Smooth muscle cell of the brain vasculature (primary cell): ENCODE results near the gene NFASC.

Experiments
- DNase-seq: peaks from one replicate; pipeline ENCODE4 v3.0.0-alpha.2; 2012; ENCODE audit warnings: low read depth, low spot score

NFASC gene

DNA sequence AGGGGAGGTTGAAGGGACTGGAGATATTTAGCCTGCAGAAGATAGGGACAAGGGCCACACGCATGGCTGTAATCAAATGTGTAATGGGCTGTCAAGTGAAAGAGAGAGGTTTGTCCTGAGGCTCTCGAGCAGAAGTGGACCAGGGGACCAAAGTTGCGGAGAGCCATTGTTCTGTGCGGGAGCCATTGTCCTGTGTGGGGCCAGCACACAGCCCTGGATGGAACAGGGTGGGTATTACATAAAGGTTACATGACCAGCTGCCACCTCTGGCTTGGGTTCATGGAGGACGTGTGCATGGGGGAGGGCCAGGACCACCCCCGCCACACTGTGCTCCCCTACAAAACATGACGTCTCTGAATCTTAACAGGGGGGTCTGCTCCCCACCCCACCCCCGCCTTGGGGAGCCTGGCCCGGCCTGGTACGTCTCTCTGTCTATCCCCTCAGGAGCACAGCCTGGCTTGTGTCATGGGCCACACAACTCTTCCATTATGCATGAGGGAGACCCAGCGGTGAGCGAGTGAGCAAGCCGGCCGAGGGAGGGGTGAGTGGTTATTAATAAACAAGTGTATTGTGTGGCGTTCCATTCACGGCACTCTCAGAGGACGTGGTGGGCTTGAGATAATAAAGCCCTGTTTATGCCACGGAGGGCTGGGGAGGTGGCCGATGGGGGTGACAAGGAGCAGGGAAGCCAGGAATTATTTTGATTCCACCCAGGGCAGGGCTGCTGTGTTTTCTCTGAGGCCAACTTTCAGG lies at the start of gene NFASC:
Gene NFASC, plus strand, starts transcription at position 703 of the 753 bp plus-strand sequence. CDS start 73,454 bp downstream, outside the sequence.
- no peak for DNase-seq

- no peak for DNase-seq
Measured at GRCh38 chr1:204821476-204821875, 49.2 kb upstream of the NFASC start.

DNA sequence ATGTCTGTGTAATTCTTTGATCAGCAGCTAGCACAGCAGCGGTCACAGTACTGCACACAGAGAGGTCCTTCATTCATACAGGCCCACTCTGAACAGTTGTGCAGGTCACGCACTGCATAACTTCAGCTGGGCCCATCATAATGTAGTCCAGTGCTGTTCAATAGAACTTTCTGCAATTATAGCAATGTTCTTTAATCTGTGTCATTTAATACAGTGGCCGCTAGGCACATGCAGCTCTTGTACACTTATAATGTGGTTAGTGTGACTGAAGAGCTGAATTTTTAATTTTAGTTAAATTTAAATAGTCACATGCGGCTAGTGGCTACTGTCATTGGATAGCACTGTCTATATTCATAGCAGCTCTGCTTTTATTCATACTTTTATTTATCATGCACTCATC lies 48.7 kb upstream of the NFASC start:
- no peak for DNase-seq

GRCh38 chr1:204826970-204827369 lies 43.7 kb upstream of the NFASC start:
- DNase-seq: no peak

DNA sequence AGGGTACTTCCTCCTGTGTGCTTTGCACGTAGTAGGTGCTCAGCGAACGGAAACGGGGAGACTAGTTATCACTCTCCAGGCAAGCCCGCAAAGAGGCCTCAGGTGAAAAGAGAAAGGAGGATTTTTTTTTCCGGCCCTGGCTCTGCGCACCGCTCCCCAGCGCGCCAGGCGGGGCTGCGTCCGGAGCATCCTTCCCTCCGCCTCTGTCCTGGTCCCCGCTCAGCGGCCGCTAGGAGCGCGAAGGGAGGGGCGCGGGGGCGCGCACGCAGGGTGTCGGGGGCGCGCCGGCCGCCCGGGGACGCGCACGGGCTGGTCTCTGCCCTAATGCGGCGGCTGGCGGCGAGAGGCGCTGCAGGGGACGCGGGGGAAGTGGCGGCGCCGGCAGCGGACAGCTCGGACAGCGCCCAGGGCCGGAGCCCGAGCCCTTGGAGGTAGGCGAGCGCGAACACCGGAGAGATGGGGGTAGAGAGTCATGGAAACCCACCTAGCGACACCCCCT lies 42.3 kb upstream of the NFASC start:
- no peak for DNase-seq

- no peak for DNase-seq
Measured at GRCh38 chr1:204829133-204829825, 41.4 kb upstream of the NFASC start.

- no peak for DNase-seq
Measured at GRCh38 chr1:204830747-204831146, 39.9 kb upstream of the NFASC start.

- DNase-seq: no peak
Measured at GRCh38 chr1:204831186-204831585, 39.5 kb upstream of the NFASC start.

GRCh38 chr1:204834336-204834735 lies 36.3 kb upstream of the NFASC start:
- DNase-seq: no peak

- DNase-seq: no peak
Measured at GRCh38 chr1:204834752-204835151, 35.9 kb upstream of the NFASC start.

- DNase-seq: no peak
Measured at GRCh38 chr1:204835737-204836136, 34.9 kb upstream of the NFASC start.

DNA sequence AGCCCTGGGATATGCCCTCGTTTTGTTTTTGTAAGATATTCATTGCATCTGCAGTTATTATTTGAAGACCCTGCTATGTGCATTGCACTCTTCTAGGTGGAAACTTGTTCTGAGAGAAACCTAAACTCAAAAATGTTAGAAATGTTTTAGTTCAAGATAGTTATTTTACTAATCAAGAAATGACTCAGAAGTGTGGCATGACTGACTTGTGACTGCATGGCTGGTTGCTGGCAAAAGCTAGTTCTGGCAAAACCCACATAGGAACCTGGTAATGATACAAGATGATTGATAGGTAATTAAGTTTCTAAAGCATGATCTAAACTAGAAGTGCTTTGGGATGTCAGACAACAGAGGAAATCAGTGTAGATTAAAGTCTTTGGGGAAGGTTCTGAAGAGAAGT lies 33.8 kb upstream of the NFASC start:
- DNase-seq: no peak

DNA sequence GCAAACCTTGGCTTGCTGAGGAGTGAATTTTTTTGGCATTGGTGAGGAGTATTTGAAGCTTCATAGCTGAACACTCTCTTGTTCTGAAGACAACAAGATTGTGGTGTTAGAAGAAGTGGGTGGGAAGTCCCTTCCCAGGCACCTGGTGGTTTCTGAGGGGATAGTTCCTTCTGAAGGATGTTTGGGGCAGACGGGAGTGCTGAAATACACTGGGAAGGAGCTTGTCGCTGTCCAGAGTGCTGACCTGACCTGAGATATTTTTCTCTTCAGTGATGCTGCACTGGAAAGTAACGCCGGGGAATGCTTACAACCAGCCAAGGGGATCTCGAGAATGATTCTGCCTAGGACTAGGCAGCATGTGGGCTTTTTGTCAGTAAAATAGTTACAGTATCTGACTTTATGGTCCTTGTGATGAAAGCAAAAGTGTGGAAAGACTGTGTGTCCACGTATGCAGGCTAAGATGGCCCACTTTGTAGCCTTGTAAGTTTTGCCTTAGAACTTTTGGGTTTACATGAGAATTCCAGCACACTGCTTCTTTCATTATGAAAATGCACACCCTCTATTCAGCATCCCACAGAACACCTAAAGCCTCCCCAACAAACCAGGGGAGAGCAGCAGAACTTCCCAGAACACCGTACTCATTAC lies 33.1 kb upstream of the NFASC start:
- peak; percentile 15 for DNase-seq

DNA sequence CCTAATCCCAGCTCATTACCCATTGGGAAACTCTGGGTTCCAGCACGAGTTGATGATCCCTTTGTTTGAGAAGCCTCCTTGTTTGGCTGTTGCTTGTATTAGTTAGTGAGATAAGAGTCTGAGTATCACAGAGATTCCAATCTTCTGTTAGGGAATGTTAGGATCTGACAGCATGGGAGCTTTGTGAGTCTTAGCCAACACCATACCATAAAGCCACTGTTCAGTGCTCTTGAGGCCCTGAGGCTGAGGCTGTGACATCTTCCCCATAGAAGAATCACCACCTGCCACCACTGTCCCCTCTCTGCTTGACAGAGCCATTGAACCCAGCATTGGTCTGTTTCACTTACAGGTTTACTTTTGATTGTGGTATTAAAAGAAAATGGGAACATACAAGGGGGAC lies 29.3 kb upstream of the NFASC start:
- no peak for DNase-seq

GRCh38 chr1:204841798-204842197 lies 28.9 kb upstream of the NFASC start:
- DNase-seq: no peak

GRCh38 chr1:204842369-204842768 lies 28.3 kb upstream of the NFASC start:
- DNase-seq: no peak

DNA sequence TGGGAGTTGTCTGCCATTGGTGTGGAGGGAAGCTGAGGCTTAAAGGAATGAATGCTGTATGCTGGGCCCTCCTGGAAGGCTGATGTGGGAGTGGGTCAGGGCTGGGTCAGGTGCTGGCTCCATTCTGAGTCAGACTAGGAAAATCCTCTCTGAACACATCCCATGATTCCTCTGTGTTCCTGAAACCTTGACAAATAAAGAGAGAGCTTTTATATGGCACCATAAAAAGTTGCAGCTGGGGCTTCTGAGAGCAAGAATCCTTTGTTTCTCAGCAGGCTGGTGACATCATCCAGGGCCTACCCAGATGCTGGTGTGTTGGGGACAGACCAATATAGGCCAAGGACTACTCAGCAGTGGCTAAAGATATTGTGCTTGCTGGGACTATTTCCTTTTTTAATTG lies 27.8 kb upstream of the NFASC start:
- no peak for DNase-seq

GRCh38 chr1:204846546-204846945 lies 24.1 kb upstream of the NFASC start:
- DNase-seq: no peak

DNA sequence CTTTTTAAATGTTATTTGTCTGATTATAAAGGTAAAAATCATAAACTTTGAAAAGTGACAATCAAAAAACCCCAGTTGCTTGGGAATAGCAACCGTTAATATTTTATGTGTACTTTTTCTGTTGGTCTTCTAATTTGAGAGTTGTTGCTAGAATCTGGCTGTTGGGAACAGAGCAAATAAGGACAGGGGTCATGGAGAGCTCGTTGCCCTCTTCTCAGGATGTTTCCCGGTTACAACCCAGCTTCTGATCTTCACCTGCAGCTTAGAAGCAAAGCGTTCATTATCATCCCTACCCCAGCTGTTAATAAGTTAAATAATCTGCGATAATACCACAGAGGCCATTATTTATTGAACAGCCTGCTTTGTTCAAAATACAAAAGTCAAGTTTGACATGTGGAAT lies 22.1 kb upstream of the NFASC start:
- no peak for DNase-seq

DNA sequence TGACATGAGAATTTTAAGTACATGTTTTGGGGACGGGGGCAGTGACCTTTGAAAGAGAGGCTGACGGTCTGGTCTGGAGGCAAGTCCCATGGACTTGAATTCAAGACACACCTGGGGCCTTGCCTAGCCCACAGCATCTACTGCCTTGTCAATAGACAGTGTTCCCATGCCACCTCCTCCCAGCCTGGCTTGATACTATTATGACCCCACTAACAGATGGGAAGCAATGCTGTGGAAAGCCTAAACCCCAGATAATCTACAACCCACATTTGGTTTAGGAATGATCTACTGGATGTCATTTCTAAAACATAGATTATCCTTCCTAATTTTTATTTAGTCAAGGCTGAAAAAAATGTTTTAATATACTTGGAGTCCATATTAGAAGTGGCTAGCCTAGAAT lies 17.8 kb upstream of the NFASC start:
- no peak for DNase-seq

GRCh38 chr1:204853436-204853835 lies 17.2 kb upstream of the NFASC start:
- DNase-seq: no peak

DNA sequence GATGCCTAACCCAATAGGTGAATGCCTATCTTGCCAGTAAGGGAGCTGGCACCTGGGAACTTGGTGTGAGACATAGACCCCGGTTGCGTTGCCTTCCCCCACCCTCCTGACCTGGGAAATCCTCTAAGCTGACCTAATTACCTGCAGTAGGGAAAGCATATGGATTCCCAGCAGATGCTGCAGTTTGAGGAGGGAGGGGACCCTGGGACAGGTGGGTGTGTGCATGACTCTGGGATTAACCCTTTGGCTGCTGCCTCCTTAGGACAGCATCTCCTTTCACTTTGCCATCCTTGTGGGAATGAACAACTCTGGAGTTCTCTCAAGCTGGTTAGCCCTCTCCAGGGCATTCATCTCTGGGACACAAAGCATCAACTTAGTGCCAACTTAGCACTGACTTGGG lies 16.4 kb upstream of the NFASC start:
- DNase-seq: no peak

- no peak for DNase-seq
Measured at GRCh38 chr1:204858363-204858821, 12.3 kb upstream of the NFASC start.
